NT2/D1 (cell line): ENCODE results near the gene SLC5A1.

Experiments
- SUZ12 ChIP-seq: IDR thresholded peaks from 2 replicates; pipeline ENCODE4 v1.6.1; 2011; ENCODE audit not compliant: insufficient read length, insufficient read depth; ENCODE audit errors: extremely low read depth
- YY1 ChIP-seq: IDR thresholded peaks from 2 replicates; pipeline ENCODE4 v1.6.1; 2011; ENCODE audit not compliant: insufficient read length, insufficient read depth
- ZNF274 ChIP-seq: IDR thresholded peaks from 2 replicates; pipeline ENCODE4 v1.6.1; 2011; ENCODE audit warnings: mild to moderate bottlenecking, low read depth, low read length

- TF ChIP-seq YY1 (no peak), SUZ12 (no peak), ZNF274 (no peak)
These were observed 54.0 kb downstream of the SLC5A1 start for GRCh38 chr22:32097018-32097417.
